ENCODE measurements around the gene NFATC2.

NFATC2 gene

DNA sequence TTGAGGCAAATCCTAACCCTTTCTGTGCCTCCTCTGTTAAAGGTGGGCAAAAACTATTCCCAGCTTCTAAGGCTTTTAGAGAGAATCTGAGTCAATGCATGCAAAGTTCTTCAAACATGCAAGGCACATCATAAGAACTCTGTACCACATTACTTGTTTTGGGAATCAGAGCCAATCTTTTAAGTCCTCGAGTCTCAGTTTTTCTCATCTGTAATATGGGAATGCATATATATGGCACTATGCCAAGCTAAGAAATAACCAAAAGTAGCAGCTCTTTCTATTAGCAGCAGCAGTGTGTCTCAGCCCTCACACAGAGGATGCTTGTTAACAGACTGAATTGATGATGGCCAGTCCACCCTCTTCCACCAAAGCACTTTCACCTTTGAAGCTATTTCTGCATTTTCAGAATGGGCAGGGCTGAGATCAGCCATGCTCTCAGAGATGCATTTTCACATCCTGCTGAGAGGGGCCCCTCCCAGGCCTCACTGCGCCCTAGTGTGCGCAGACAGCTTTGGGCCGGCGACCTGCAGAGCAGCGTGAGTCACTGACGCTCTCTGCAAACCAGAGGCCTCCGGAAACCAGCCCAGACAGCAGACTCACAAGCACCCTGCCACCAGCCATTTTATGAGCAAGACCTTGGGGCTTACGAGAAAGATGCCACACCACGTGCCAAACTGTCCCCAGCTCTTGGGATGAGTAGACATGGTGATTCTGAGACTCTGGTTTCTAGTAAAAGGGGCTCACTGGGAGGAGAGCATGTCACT, 138.0 kb downstream of the NFATC2 start:
- Histone ChIP-seq H3K56ac (ENCODE audit: low read length) (no peak overlapping the region), H4K5ac (ENCODE audit: low read length) (no peak overlapping the region), H2BK5ac (ENCODE audit: low read length) (no peak overlapping the region), H2BK120ac (ENCODE audit: low read depth, low read length) (no peak overlapping the region), H3K27ac (ENCODE audit: low read depth, low read length) (no peak overlapping the region), H3K4me3 (ENCODE audit: low read length) (no peak overlapping the region), H3K79me2 (ENCODE audit: control insufficient read depth, insufficient read depth, low read length) (no peaks in the 10 kb centered on the region), H3K4me1 (ENCODE audit: control insufficient read depth, low read depth, low read length) (no peaks in the 10 kb centered on the region), H3K18ac (ENCODE audit: low read length) (no peak overlapping the region), H3K4me2 (ENCODE audit: low read length) (no peak overlapping the region), H2AK5ac (ENCODE audit: low read length) (no peak overlapping the region), H3K9ac (ENCODE audit: low read length) (no peak overlapping the region), H2BK15ac (replicated peaks; ENCODE audit: low read depth) (no peak overlapping the region), H3K36me3 (ENCODE audit: control insufficient read depth, insufficient read depth, low read length) (no peaks in the 10 kb centered on the region), H3K4ac (ENCODE audit: low read depth, low read length) (no peak overlapping the region), H3K27me3 (ENCODE audit: insufficient read depth, low read length, poor library complexity) (no peaks in the 10 kb centered on the region), H4K8ac (ENCODE audit: low read depth, low read length) (no peak overlapping the region), H3K79me1 (ENCODE audit: low read length) (no peaks in the 10 kb centered on the region), H3K23ac (ENCODE audit: low read length) (no peak overlapping the region)
- WGBS (ENCODE audit: extremely low coverage, insufficient coverage, low lambda C conversion rate) = no CpG with 5 or more reads among the region's 10 CpGs
- no peak for DNase-seq

DNA sequence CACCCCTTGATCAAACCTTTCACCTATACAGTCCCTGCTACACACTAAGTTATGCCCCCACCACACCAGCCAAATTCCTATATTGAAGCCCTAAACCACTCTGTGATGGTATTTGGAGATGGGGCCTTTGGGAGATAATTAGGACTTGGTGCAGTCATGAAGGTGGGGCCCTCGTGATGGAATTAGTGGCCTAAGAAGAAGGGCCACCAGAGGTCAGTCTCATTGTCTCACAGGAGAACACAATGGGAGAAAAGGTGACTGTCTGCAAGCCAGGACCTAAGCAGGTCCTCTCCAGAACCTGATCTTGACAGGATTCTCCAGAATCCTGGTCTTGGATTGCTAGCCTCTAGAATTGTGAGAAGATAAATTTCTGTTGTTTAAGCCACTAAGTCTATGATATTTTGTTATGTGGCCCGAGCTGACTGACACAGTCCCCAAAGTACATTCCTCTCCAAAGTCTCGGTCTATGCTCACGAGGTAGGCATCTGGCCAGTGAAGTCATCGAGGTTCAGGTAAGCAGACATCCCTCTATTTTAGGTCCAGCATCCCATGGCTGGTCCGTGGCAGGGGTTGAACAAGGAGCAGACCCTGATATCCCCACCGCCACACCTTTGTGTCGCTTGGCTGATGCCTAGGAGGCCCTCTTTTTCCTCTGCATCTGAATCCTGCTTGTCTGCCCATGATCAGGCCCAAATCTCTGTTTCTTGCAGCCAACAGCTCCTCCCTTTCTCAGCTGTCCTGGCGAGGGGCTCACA, 138.9 kb downstream of the NFATC2 start:
- H3K18ac ChIP-seq (ENCODE audit: low read length) = no peak overlapping the region
- no peaks in the 10 kb centered on the region for H3K4me1 ChIP-seq (ENCODE audit: control insufficient read depth, low read depth, low read length)
- H3K79me1 ChIP-seq (ENCODE audit: low read length) = no peaks in the 10 kb centered on the region
- H3K79me2 ChIP-seq (ENCODE audit: control insufficient read depth, insufficient read depth, low read length) = no peaks in the 10 kb centered on the region
- no peak overlapping the region for H4K8ac ChIP-seq (ENCODE audit: low read depth, low read length)
- H3K36me3 ChIP-seq (ENCODE audit: control insufficient read depth, insufficient read depth, low read length) = no peaks in the 10 kb centered on the region
- H4K5ac ChIP-seq (ENCODE audit: low read length) = no peak overlapping the region
- H2BK120ac ChIP-seq (ENCODE audit: low read depth, low read length) = no peak overlapping the region
- no peak overlapping the region for H3K4me3 ChIP-seq (ENCODE audit: low read length)
- no peak for DNase-seq
- no peak overlapping the region for H2AK5ac ChIP-seq (ENCODE audit: low read length)
- H3K4ac ChIP-seq (ENCODE audit: low read depth, low read length) = no peak overlapping the region
- no peaks in the 10 kb centered on the region for H3K27me3 ChIP-seq (ENCODE audit: insufficient read depth, low read length, poor library complexity)
- H3K56ac ChIP-seq (ENCODE audit: low read length) = no peak overlapping the region
- no peak overlapping the region for H2BK5ac ChIP-seq (ENCODE audit: low read length)
- H3K9ac ChIP-seq (ENCODE audit: low read length) = no peak overlapping the region
- no peak overlapping the region for H2BK15ac ChIP-seq (replicated peaks; ENCODE audit: low read depth)
- WGBS (ENCODE audit: extremely low coverage, insufficient coverage, low lambda C conversion rate) = no CpG with 5 or more reads among the region's 9 CpGs
- no peak overlapping the region for H3K27ac ChIP-seq (ENCODE audit: low read depth, low read length)
- no peak overlapping the region for H3K23ac ChIP-seq (ENCODE audit: low read length)
- H3K4me2 ChIP-seq (ENCODE audit: low read length) = no peak overlapping the region

DNA sequence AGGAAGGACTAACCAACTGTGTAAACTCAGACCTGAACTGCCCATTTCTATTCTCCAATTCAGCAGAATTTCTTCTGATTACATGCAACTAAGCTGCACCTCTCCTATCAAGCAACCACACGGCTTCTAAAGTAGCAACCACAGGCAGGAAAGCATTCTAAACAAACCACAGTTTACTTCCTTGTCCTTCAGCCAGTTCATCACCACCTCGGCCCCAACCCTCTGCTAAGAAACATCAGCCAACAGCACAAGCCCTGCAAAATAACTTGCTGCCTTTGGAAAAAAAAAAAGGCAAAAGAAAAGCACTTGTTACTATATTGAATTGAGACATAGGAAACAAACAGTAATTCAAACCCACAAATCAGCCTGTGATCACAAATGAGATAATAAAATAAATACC, 140.3 kb downstream of the NFATC2 start:
- Histone ChIP-seq H3K9ac (ENCODE audit: low read length) (no peak overlapping the region), H3K79me2 (ENCODE audit: control insufficient read depth, insufficient read depth, low read length) (no peaks in the 10 kb centered on the region), H3K27ac (ENCODE audit: low read depth, low read length) (no peak overlapping the region), H3K27me3 (ENCODE audit: insufficient read depth, low read length, poor library complexity) (no peaks in the 10 kb centered on the region), H4K5ac (ENCODE audit: low read length) (no peak overlapping the region), H2BK120ac (ENCODE audit: low read depth, low read length) (no peak overlapping the region), H3K56ac (ENCODE audit: low read length) (no peak overlapping the region), H3K4me1 (ENCODE audit: control insufficient read depth, low read depth, low read length) (peaks cover 4% of the 10 kb centered on the region), H3K23ac (ENCODE audit: low read length) (no peak overlapping the region), H3K4me3 (ENCODE audit: low read length) (no peak overlapping the region), H3K4ac (ENCODE audit: low read depth, low read length) (no peak overlapping the region), H3K4me2 (ENCODE audit: low read length) (no peak overlapping the region), H3K79me1 (ENCODE audit: low read length) (no peaks in the 10 kb centered on the region), H2BK15ac (replicated peaks; ENCODE audit: low read depth) (no peak overlapping the region), H4K8ac (ENCODE audit: low read depth, low read length) (no peak overlapping the region), H3K18ac (ENCODE audit: low read length) (no peak overlapping the region), H2AK5ac (ENCODE audit: low read length) (no peak overlapping the region), H2BK5ac (ENCODE audit: low read length) (no peak overlapping the region), H3K36me3 (ENCODE audit: control insufficient read depth, insufficient read depth, low read length) (no peaks in the 10 kb centered on the region)
- DNase-seq = no peak
- no CpG with 5 or more reads among the region's 2 CpGs for WGBS (ENCODE audit: extremely low coverage, insufficient coverage, low lambda C conversion rate)

DNA sequence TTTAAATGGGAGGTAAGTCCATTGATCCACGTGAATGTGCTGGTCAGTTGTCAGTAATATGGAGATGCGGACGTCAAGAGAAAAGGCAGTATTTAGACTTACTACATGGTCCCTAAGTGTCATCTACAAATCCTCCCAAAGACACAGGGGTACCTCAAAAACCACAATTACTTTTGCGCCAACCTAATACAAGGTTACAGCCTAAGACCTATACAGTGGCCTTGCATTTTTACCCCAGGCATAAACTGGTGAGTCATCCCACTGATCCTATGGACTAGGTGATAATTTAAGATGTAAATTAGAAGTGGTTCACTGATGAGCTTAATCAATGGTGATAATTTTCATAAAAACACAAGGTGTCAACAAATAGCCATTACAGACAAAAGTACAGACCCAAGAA, 141.0 kb downstream of the NFATC2 start:
- Histone ChIP-seq H2BK120ac (ENCODE audit: low read depth, low read length) (no peak overlapping the region), H3K4me3 (ENCODE audit: low read length) (no peak overlapping the region)

DNA sequence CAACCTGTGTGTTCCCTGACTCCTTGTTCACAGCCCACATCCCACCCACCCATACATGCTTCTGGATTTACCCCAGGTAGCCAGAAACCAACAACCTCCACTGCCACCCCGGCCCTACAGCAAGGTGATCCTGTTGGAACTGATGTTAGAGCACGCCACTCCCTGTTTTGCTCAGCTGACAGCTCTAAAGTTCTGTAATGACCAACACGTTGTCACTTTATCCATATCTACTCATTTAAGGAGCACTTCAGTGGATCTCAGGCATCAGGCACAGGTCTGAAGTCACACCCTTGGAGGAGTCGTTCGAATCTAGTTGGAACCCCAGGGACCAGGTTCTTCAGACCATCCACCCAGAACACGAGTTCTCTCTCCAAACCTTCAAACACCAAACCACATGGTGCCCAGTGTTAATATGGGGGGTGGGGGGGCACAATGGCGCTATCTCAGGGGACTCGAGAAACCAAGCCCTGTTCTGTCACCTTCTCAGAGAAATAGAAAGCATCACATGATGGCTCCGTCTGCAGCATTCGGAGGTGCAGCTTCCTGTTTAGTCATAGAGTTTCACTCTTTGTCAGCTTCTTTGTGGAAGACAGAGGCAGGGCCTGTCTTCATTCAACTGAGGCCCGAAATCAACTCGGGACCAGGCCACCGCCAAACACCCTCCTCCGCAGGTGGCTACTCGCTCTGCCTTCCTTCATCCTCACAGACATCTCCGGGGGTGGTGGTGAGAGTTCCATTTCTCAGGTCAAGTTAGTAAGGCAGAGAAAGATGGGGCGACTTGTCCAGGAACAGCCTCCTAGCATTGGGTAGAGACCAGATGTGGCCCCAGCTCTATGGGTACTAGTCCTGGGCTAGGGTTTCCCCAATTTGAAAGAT, 142.2 kb downstream of the NFATC2 start:
- Histone ChIP-seq H3K4ac (ENCODE audit: low read depth, low read length) (no peak overlapping the region), H3K4me1 (ENCODE audit: control insufficient read depth, low read depth, low read length) (peaks cover 4% of the 10 kb centered on the region), H3K4me2 (ENCODE audit: low read length) (no peak overlapping the region), H4K5ac (ENCODE audit: low read length) (no peak overlapping the region), H3K27ac (ENCODE audit: low read depth, low read length) (no peak overlapping the region), H3K23ac (ENCODE audit: low read length) (no peak overlapping the region), H2BK5ac (ENCODE audit: low read length) (no peak overlapping the region), H3K36me3 (ENCODE audit: control insufficient read depth, insufficient read depth, low read length) (no peaks in the 10 kb centered on the region), H3K18ac (ENCODE audit: low read length) (no peak overlapping the region), H3K79me1 (ENCODE audit: low read length) (no peaks in the 10 kb centered on the region), H3K9ac (ENCODE audit: low read length) (no peak overlapping the region), H3K79me2 (ENCODE audit: control insufficient read depth, insufficient read depth, low read length) (no peaks in the 10 kb centered on the region), H3K4me3 (ENCODE audit: low read length) (no peak overlapping the region), H3K27me3 (ENCODE audit: insufficient read depth, low read length, poor library complexity) (no peaks in the 10 kb centered on the region), H2AK5ac (ENCODE audit: low read length) (no peak overlapping the region), H3K56ac (ENCODE audit: low read length) (no peak overlapping the region), H2BK120ac (ENCODE audit: low read depth, low read length) (no peak overlapping the region), H2BK15ac (replicated peaks; ENCODE audit: low read depth) (no peak overlapping the region), H4K8ac (ENCODE audit: low read depth, low read length) (no peak overlapping the region)
- no CpG with 5 or more reads among the region's 17 CpGs for WGBS (ENCODE audit: extremely low coverage, insufficient coverage, low lambda C conversion rate)
- DNase-seq = no peak

More for the DNA sequence above, 141.0 kb downstream of the NFATC2 start:
- H3K9ac ChIP-seq (ENCODE audit: low read length) = no peak overlapping the region
- H3K56ac ChIP-seq (ENCODE audit: low read length) = no peak overlapping the region
- no peak overlapping the region for H4K8ac ChIP-seq (ENCODE audit: low read depth, low read length)
- no peaks in the 10 kb centered on the region for H3K36me3 ChIP-seq (ENCODE audit: control insufficient read depth, insufficient read depth, low read length)
- no peak overlapping the region for H3K23ac ChIP-seq (ENCODE audit: low read length)
- H3K79me2 ChIP-seq (ENCODE audit: control insufficient read depth, insufficient read depth, low read length) = no peaks in the 10 kb centered on the region
- no peak overlapping the region for H2BK15ac ChIP-seq (replicated peaks; ENCODE audit: low read depth)
- H3K79me1 ChIP-seq (ENCODE audit: low read length) = no peaks in the 10 kb centered on the region
- no peak overlapping the region for H2AK5ac ChIP-seq (ENCODE audit: low read length)
- no peak overlapping the region for H3K18ac ChIP-seq (ENCODE audit: low read length)
- H3K27me3 ChIP-seq (ENCODE audit: insufficient read depth, low read length, poor library complexity) = no peaks in the 10 kb centered on the region
- no peak overlapping the region for H4K5ac ChIP-seq (ENCODE audit: low read length)
- H3K27ac ChIP-seq (ENCODE audit: low read depth, low read length) = no peak overlapping the region
- no CpG with 5 or more reads among the region's 4 CpGs for WGBS (ENCODE audit: extremely low coverage, insufficient coverage, low lambda C conversion rate)
- no peak for DNase-seq
- H2BK5ac ChIP-seq (ENCODE audit: low read length) = no peak overlapping the region
- no peak overlapping the region for H3K4ac ChIP-seq (ENCODE audit: low read depth, low read length)
- peaks cover 4% of the 10 kb centered on the region for H3K4me1 ChIP-seq (ENCODE audit: control insufficient read depth, low read depth, low read length)
- H3K4me2 ChIP-seq (ENCODE audit: low read length) = no peak overlapping the region
